Measurements from ENCODE around the gene SPEF1. TPM values are rescaled to one million over a fixed set of nuclear protein-coding genes. Genes with fewer than 3 reads are reported as not detected.

SPEF1 gene
- total RNA-seq, 4 donors from 2014 or later: 1.3 TPM; not detected in 3

- TF ChIP-seq, protein P1, sequence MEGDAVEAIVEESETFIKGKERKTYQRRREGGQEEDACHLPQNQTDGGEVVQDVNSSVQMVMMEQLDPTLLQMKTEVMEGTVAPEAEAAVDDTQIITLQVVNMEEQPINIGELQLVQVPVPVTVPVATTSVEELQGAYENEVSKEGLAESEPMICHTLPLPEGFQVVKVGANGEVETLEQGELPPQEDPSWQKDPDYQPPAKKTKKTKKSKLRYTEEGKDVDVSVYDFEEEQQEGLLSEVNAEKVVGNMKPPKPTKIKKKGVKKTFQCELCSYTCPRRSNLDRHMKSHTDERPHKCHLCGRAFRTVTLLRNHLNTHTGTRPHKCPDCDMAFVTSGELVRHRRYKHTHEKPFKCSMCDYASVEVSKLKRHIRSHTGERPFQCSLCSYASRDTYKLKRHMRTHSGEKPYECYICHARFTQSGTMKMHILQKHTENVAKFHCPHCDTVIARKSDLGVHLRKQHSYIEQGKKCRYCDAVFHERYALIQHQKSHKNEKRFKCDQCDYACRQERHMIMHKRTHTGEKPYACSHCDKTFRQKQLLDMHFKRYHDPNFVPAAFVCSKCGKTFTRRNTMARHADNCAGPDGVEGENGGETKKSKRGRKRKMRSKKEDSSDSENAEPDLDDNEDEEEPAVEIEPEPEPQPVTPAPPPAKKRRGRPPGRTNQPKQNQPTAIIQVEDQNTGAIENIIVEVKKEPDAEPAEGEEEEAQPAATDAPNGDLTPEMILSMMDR (IDR thresholded peaks at IDR 0.05; ENCODE audit: low read depth): no peak
Measured at GRCh38 chr20:3728354-3728753, 52.9 kb downstream of the SPEF1 start.

Other genes with a start within 250 kb of the SPEF1 start
- gene GFRA4, start 118.0 kb downstream of the SPEF1 start, total RNA-seq: not detected
- 10 to 100 TPM; 23.6 to 43.9 (median 39.0) TPM for gene ADAM33, start 99.4 kb downstream of the SPEF1 start, total RNA-seq
- 10 to 100 TPM; 33.2 to 47.8 (median 37.5) TPM for gene SIGLEC1, start 68.8 kb downstream of the SPEF1 start, total RNA-seq
- gene HSPA12B, start 48.8 kb downstream of the SPEF1 start, total RNA-seq: 10 to 100 TPM in 1 of 4 donors, 1 to 10 TPM in 3; 8.0 to 33.7 (median 8.6) TPM
- 100 to 1,000 TPM in 1 of 4 donors, 10 to 100 TPM in 3; 20.1 to 115 (median 22.8) TPM for gene ADISSP, start 13.7 kb downstream of the SPEF1 start, total RNA-seq
- 100 to 1,000 TPM in 1 of 4 donors, 10 to 100 TPM in 3; 36.5 to 101 (median 51.4) TPM for gene CENPB, start 5.3 kb upstream of the SPEF1 start, total RNA-seq
- 10 to 100 TPM; 14.7 to 25.6 (median 19.2) TPM for gene CDC25B, start 14.9 kb upstream of the SPEF1 start, total RNA-seq
- gene AP5S1, start 39.1 kb upstream of the SPEF1 start, total RNA-seq: 10 to 100 TPM in 2 of 4 donors, 1 to 10 TPM in 2; 8.0 to 15.1 (median 10.6) TPM
- 10 to 100 TPM; 20.7 to 58.0 (median 27.2) TPM for gene MAVS, start 65.4 kb upstream of the SPEF1 start, total RNA-seq
- 10 to 100 TPM; 31.3 to 59.5 (median 47.6) TPM for gene PANK2, start 107.9 kb upstream of the SPEF1 start, total RNA-seq
- 10 to 100 TPM; 10.3 to 18.4 (median 13.1) TPM for gene RNF24, start 234.1 kb upstream of the SPEF1 start, total RNA-seq

Measured in subcutaneous adipose tissue (tissue), 4 donors.